ENCODE results near the gene TEX38.
"Not testable (repeated sequence)": the region's sequence is repeated elsewhere in the genome, so short reads cannot be mapped to it uniquely, and the experiment has no call there.

TEX38 gene

GRCh38 chr1:46689897-46690296, 18.2 kb downstream of the TEX38 start:
- no peak for DNase-seq

DNA sequence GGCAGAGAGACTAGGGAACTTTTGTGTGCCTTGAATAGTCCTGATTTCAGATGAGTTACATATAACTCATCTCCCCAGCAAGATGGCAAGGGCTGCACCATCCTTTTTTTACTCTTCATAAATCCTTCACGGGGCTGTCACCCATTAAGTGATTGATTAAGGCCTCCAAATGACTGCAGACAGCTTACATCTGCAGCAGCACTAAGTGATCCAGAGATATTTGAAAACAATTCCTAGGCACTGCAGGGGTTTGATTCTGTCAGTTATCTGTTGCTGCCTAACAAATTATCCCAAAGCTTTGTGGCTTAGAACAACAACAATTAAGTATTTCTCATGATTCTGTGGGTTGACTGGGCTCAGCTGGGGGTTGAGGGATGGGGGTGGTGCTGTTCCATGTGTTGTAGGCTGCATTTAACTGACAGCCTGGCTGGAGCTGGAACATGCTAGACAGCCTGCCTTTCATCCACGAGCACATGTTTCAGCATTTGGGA, 19.3 kb downstream of the TEX38 start:
- no peak for DNase-seq

GRCh38 chr1:46691997-46692790, 20.5 kb downstream of the TEX38 start:
- DNase-seq = no peak

DNA sequence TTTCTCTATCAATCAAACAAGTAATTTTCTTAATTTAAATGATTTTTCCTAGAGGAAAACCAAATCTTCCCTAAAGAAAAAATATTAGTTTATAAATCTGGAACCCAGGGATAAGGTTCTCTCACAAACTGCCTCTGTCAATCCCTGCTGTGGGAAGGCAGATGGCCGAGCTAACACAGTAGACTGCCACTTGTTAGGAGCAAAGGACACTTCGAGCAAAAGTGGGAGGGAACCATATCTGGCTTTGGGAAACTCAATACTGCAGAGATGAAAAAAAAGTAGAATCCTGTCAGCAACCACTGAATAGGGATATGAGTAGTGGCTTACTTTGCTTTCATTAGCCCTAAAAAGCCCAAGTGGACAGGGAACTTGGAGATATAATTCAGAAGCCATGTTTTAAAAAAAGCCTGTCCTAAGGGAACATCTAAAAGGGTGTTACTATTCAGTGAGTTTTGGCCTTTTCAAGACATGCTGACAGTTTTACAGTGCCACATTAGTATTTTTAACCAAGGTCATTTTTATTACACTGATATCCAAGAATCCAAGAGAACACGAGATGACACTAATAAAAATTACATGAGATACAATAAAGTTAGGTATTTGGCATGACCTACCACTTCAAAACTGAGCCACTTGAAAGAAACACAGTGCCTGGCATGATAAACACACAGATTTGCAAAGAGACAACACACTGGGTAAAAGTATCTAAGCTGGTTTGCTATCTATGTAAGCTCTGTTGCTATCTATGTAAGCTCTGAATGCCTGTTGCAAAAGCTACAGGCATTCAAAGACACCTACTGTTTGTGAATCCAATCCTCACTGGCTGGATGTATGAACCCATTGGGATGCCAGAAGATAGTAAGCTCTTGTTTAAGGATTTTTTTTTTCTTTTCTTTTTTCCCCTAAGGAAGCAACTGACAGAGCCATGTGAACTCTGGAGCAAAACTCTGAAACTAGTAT, 21.4 kb downstream of the TEX38 start:
- no peak for DNase-seq

DNA sequence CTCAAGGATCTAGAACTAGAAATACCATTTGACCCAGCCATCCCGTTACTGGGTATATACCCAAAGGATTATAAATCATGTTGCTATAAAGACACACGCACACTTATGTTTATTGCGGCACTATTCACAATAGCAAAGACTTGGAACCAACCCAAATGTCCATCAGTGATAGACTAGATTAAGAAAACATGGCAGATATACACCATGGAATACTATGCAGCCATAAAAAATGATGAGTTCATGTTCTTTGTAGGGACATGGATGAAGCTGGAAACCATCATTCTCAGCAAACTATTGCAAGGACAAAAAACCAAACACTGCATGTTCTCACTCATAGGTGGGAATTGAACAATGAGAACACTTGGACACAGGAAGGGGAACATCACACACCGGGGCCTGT, 23.0 kb downstream of the TEX38 start:
- DNase-seq = not testable (repeated sequence)

GRCh38 chr1:46697053-46697452, 25.4 kb downstream of the TEX38 start:
- DNase-seq = no peak

- DNase-seq = peak in 1 of 2 donors; percentile 15
Measured at GRCh38 chr1:46699666-46700065, 28.0 kb downstream of the TEX38 start.

- no peak for DNase-seq
Measured at GRCh38 chr1:46703927-46704641, 32.4 kb downstream of the TEX38 start.

DNA sequence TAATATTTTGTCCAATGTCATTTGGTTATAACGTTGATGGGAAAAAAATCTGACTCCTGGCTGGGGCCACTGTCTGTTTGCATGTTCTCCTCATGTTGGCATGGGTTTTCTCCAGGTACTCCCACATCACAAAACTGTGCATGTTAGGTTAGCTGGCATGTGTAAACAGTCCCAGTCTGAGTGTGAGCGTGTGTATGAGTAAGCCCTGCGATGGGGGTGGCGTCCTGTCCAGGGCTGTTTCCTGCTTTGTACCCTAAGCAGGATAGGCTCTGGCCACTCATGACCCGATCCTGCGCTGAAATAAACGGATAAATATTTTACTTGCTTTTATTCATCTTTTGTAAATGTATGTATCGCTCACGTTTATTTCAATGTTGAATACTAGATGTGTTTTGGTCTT, 33.8 kb downstream of the TEX38 start:
- no peak for DNase-seq

- DNase-seq = no peak
Measured at GRCh38 chr1:46708121-46708520, 36.5 kb downstream of the TEX38 start.

GRCh38 chr1:46714976-46715375, 43.3 kb downstream of the TEX38 start:
- no peak for DNase-seq

GRCh38 chr1:46717654-46718053, 46.0 kb downstream of the TEX38 start:
- no peak for DNase-seq

GRCh38 chr1:46718340-46718726, 46.7 kb downstream of the TEX38 start:
- no peak for DNase-seq

DNA sequence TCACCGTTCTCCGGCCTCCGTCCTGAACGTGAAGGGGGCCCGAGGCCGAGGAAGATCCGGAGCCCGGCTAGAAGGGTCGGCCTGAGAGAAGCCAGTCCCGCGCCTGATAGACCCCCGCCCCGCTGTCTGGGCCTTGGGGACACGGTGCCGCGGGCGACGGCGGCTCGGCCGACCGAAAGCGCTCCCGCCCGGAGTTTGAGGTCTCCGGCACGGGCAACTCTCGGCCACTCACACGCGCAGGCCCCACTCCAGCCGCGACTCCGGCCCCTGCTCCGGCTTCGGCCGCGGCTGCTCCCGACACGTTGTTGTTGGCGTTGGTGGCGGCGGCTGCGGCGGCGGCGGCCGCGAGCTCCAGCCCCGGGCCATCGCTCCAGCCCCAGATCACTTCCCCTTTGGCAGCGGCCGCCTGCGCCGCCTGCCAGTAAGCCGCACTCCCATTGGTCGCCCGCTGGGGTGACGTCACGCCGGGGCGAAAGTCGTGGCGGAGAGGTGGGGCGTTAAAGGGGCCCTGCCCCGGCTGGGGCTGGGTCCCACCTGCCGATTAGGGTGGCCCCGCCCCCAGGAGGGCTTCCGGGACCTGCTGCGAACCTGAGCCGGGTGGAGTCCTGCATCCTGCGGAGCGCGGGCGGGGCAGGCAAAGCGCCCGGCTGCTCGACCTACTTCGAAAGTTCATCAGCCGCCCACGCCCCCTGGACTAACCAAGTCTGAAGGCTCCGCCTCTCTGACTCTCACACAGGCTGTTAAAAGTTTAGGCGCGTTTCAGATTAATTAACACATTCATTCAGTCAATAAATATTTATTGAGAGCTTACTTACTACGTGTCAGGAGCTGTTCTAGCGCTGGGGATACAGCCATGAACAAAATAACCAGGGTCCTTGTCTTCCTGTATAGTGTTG, 47.3 kb downstream of the TEX38 start, which contains the start of gene EFCAB14:
TSS of gene EFCAB14 (minus strand) at position 388 of the 896 bp plus-strand sequence. CDS start 1,027 bp downstream, outside the sequence.
- peak; percentile 98 to 99 for DNase-seq

DNA sequence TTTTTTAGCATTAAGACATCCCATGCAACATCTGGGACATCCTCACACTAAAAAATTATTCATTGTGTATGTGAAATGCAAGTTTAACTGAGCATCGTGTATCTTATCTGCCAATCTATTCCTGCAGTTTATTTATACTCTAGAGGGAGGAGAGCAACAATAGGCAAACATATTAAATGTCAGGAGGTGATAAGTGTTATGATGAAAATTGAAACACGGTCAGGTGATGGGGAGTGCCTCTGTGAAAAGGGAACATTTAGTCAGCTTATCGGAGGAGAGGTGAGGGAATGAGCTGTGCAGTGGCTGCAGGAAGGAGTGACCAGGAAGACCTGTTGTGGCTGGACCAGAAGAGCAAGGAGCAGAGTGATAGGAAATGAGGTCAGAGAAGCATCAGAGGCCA, 48.0 kb downstream of the TEX38 start:
- no peak for DNase-seq

DNA sequence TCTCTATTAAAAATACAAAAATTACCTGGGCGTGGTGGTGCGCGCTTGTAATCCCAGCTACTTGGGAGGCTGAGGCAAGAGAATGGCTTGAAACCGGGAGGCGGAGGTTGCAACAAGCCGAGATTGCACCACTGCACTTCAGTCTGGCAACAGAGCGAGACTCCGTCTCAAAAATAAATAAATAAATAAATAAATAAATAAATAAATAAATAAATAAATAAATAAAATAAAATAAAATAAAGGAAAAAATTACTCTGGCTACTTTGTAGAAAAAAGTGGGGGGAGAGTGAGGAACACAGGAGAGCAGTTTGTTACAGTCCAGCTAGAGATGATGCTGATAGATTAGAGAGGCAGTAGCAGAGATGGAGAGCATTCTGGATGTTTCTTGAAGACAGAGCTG, 48.7 kb downstream of the TEX38 start:
- DNase-seq = not testable (repeated sequence)

DNA sequence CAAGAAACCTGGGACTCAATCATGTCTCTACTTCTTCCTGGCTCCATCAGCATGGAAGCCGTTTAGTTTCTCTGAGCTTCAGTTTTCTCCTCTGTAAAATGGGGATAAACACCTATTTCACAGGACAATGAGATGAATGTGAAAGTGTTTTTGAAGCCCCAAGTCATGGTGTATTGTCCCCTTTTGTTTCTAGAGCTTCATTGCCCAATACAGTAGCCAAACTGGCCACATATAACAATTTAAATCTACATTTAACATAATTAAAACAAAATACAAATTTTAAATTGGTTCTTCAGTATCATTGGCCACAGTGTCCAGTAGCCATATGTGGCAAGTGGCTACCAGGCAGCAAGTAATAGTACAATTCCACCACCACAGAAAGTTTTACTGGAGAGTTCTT, 49.5 kb downstream of the TEX38 start:
- no peak for DNase-seq

DNA sequence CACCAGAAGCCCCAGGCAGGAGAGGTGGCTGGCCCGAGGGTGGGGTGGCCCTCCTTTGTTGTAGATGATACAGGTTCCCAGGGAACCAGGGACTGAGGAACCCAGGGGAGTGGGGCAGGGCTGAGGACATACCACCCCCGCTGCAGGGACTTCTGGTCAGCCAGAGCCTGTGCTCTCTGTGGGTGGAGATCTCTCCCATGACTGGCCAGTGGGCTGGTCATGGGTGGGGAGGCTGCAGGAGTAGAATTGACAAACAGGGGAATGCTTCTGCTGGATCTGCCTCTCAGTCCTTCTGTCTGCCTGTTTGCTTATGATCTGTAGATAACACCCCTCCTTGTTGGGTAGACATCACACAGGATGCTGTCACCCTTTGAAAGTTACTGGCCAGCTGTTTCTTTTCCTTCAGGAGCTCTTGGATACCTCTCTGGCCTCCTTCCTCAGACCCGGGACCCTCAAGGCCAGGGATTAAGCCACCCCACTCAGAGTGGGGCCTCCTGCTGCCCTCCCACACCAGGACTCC, 50.1 kb downstream of the TEX38 start:
- DNase-seq = no peak
